ENCODE measurements around the gene EEF1E1.

- TF ChIP-seq, protein P1, sequence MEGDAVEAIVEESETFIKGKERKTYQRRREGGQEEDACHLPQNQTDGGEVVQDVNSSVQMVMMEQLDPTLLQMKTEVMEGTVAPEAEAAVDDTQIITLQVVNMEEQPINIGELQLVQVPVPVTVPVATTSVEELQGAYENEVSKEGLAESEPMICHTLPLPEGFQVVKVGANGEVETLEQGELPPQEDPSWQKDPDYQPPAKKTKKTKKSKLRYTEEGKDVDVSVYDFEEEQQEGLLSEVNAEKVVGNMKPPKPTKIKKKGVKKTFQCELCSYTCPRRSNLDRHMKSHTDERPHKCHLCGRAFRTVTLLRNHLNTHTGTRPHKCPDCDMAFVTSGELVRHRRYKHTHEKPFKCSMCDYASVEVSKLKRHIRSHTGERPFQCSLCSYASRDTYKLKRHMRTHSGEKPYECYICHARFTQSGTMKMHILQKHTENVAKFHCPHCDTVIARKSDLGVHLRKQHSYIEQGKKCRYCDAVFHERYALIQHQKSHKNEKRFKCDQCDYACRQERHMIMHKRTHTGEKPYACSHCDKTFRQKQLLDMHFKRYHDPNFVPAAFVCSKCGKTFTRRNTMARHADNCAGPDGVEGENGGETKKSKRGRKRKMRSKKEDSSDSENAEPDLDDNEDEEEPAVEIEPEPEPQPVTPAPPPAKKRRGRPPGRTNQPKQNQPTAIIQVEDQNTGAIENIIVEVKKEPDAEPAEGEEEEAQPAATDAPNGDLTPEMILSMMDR (IDR thresholded peaks at IDR 0.05; ENCODE audit: low read depth, low read length) = no peak
- no peak for TF ChIP-seq EZH2phosphoT487 (IDR thresholded peaks at IDR 0.05; ENCODE audit: low read depth)
These were observed 13.5 kb downstream of the EEF1E1 start for GRCh38 chr6:8088886-8089285.
